GM18858 (cell line): ENCODE measurements around the gene SLC37A2.
"Not testable (repeated sequence)": the region's sequence is repeated elsewhere in the genome, so short reads cannot be mapped to it uniquely, and the experiment has no call there.

ENCODE experiments used
- ATAC-seq: cut with Tn5 transposase; IDR thresholded peaks from one replicate; pipeline ENCODE4 v1.9.1; 2021; ENCODE audit not compliant: unreplicated experiment

SLC37A2 gene

GRCh38 chr11:125062931-125063428, at the start of gene SLC37A2:
Gene SLC37A2 (plus strand): TSS chr11:125063305. CDS start chr11:125063368, 63 bp downstream.
- ATAC-seq, result peak; percentile 84

DNA sequence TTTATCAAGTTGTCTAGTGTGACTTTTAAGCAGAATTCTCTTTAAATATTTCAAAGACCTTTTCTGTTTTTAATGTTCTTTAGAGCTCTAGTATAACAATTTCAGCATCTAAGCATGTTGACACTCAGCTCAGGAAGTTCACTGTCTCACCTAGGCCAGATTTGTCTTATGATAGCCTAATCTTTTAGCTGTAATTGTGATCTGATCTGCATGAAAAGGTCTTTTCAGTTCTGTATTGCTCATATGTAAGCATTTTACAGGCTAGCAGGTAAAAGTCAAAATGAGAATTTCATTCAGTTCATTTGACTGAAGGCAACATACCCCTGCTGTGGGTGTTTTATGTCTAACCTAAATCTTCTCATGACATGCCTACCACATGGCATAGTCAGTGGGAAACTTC, 46.7 kb upstream of the SLC37A2 start:
- ATAC-seq, result no peak

DNA sequence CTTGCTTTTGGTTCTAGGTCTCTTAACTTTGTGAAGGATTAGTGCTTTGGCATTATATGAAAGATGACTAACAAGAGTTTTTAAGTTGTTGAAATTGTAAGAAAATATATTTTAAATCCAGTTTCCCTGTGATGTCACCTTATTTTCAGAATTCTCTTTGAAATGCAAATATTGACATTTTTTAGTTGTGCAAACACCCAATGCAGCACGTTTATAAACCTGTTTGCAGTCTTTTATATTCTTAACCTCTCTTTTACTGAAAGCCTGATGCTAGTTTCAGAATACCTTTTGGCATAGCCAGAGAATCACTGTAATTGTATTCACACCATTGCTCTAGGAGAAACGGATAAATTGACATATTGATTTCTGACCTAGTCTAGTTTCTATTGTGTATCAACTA, 42.8 kb upstream of the SLC37A2 start:
- no peak for ATAC-seq

GRCh38 chr11:125022551-125022950, 40.6 kb upstream of the SLC37A2 start:
- no peak for ATAC-seq

DNA sequence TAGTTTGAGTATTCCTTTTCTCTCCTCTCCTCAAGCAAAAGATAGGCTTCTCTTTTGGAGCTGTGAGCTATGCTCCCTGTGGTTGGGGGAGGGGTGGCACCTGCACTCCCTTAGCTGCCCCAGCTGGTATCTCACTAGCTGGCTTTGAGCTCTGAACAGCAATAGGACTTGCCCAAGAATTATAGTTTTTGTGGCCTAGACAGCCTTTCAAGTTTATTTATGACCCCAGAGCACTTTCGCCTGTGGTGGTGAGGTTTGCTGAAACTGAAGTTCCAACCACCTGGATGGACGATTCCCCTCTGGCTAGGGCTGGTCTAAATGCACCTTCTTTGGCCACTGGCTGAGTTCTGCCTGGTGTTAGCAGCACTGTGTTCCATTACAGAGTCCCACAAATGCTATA, 37.1 kb upstream of the SLC37A2 start:
- no peak for ATAC-seq

GRCh38 chr11:125029431-125029830, 33.7 kb upstream of the SLC37A2 start:
- ATAC-seq, result not testable (repeated sequence)

GRCh38 chr11:125036933-125037332, 26.2 kb upstream of the SLC37A2 start:
- no peak for ATAC-seq

- ATAC-seq, result no peak
These were observed 13.8 kb upstream of the SLC37A2 start for GRCh38 chr11:125049164-125049792.

DNA sequence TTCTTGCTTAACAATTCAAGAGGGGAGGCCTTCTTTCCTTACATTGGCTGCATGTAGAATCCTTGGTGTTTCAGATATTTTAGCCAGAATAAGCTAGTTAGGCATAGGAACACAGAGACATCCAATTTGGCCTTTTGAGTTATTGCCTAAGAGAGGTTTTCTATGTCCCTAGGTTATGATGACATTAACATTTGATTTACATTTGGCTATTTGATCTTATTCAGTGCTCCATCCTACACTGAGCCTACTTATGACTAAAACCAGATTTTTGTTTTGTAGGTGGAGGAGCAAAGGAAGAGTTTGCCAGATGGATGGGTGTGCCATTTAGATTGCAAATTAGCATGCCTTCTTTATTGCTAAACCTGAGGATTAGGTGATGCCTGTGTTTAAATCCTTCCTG, 11.1 kb upstream of the SLC37A2 start:
- no peak for ATAC-seq

GRCh38 chr11:125053167-125053566, 9.9 kb upstream of the SLC37A2 start:
- no peak for ATAC-seq

DNA sequence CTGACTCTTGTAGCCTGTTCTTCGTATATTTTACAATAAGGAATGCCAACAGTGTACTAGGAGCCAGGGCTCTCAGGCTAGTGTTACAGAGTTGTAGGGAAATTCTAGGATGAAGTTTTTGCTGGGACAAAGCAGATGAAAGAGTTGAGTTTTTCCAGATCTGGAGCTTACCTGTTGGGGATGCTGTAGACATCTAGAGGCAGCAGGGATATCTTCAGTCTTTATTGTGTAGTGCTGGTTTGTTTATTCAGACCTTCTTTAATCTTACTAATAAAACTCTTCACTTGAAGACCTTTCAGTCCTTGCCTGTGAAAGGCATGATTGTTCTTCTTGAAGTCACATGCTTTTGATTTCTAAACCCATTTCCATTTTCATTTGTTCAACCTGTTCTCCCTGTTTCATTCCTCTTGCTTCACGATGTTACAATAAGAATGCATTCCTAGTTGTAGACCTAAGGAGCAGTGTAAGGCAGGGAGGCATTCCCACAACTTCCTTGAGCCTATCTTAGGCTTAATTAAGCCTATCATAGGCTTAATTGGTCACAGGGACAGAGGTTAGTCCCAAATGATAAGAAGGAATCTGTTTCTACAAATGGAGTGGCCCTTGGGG, 7.9 kb upstream of the SLC37A2 start:
- ATAC-seq, result no peak

DNA sequence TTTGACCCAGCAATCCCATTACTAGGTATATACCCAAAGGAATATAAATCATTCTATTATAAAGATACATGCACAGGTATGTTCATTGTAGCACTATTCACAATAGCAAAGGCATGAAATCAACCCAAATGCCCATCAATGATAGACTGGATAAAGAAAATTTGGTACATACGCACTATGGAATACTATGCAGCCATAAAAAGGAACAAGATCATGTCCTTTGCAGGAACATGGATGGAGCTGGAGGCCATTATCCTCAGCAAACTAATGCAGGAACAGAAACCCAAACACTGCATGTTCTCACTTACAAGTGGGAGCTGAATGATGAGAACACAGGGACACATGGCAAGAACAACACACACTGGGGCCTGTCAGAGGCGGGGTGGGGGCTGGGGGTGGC, 7.0 kb upstream of the SLC37A2 start:
- not testable (repeated sequence) for ATAC-seq

GRCh38 chr11:125056931-125057692, 6.0 kb upstream of the SLC37A2 start:
- ATAC-seq, result no peak

GRCh38 chr11:125057693-125058016, 5.5 kb upstream of the SLC37A2 start:
- no peak for ATAC-seq

DNA sequence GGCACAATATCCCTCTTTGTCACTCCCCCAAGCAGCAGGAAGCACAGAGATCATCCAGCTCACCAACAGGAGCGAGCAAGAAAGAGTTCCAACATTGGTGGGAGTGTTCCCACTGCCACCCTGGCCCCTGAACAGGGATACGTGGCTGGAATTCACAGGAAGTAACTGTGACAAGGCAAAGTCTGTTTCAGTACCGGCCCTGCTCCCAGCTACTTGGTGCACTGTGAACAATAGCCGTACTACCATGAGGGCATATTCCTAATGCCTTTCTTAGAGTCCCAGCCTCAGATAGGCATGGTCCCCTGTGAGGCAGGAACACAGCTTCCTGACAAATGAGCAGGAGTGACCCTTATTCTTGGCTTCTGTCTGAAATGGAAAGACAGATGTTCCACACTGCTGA, 1.8 kb upstream of the SLC37A2 start:
- ATAC-seq, result no peak

DNA sequence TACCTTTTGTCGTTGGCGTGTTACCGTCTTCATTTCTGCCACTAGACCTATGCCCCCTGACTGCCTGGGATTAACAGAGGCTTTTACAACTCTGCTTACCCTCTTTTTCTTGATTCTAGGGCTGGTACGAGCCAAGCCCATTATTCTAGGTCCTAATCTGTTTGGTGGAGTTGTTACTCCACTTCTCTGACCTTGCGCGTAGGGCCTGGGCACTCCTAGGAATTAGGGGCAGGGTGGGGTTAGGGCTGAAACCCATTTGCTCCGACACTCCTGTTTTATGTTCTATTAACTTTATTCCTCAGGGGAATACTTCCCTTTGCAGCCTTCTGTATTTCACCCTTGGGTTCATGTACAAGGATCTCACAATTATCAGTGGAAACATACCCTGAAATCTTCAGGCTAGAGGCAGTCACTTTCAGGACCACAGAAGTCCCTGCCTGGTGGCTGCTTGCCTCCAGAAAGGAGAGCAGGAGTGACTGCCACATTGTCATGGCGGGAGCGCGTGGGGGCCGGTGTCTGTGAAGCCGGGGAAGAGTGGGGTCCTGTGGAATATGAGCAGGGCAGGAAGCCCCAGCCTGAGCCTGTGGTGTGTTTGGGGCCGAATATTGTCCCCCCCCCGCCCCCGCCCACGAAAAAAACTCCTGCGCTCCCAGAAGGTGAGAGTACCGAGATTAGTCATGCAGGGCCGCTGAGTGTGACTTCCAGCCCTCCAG, 731 bp upstream of the SLC37A2 start:
- ATAC-seq, result no peak

DNA sequence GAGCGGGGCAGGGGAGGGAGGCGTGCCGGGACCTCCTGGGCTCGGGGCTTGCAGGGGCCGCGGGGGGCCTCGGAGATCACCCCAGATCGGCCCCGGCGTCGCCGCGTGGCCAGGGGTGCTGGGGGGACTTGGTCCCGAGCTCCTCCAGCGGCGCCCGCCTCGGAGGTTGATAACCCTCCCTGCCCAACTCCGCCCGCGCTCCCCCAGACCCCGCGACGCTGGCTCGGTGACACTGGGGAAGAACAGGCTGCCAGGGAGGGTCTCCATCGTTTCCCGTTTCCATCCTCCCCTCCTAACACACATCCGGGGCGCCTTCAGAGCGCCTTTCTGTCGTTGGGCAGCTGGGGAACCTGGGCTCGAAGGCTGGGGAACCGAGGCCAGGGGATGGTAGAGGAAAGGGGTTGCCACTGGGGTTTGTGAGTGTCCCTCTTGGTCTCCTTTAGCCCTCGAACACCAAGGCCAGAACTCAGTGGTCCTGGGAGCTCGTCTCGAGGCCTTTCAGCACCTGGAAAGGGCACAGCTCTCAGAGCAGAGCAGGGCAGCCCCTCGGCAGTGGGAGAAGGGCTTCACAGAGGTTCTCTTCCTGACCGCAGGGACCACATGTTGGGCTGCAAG, 431 bp downstream of the SLC37A2 start:
- peak; percentile 15 for ATAC-seq

- ATAC-seq, result no peak
These were observed 965 bp downstream of the SLC37A2 start for GRCh38 chr11:125064070-125064469.

- ATAC-seq, result no peak
These were observed 5.3 kb downstream of the SLC37A2 start for GRCh38 chr11:125068368-125068767.

GRCh38 chr11:125069008-125069407, 5.9 kb downstream of the SLC37A2 start:
- no peak for ATAC-seq

GRCh38 chr11:125069796-125070195, 6.7 kb downstream of the SLC37A2 start:
- no peak for ATAC-seq
